PC-9 (cell line): ENCODE results near the gene MADD. TPM values are rescaled to one million over a fixed set of nuclear protein-coding genes. Genes with fewer than 3 reads are reported as not detected.

Source experiments
- BruUV-seq: library from RNA; stranded (reverse); fragments of 400-500 nt; replicated peaks from 2 replicates; lab custom pipeline; 2021; lab: Mats Ljungman, UMichigan
- CTCF ChIA-PET: fragments of 300-600 bp; sonication (Branson Sonifier 250); formaldehyde crosslinking; loops from one replicate; lab custom pipeline; 2022; ENCODE audit warnings: antibody characterized with exemption; lab: Charles Lee
- POLR2A ChIA-PET: fragments of 300-600 bp; sonication (Branson Sonifier 250); formaldehyde crosslinking; loops from one replicate; lab custom pipeline; 2022; ENCODE audit warnings: antibody characterized with exemption; ENCODE audit not compliant: unreplicated experiment; lab: Charles Lee
- DNase-seq, 2 experiments: peaks; one replicate each; pipeline versions ENCODE4 v3.0.0 to v3.0.0-alpha.2; 2015 to 2022; ENCODE audit warnings: mixed read lengths in 1 of 2
- H2AFZ ChIP-seq: fragments of 200-600 bp; sonication (generic); 2 replicates; pipeline ENCODE4 v1.8.1; 2017; ENCODE audit warnings: antibody characterized with exemption
- H3F3A ChIP-seq: fragments of 200-600 bp; sonication (generic); 2 replicates; pipeline ENCODE4 v1.8.1; 2017; ENCODE audit warnings: antibody characterized with exemption, mild to moderate bottlenecking, low read depth; ENCODE audit not compliant: insufficient read depth
- H3K27ac ChIP-seq: fragments of 200-600 bp; sonication (generic); 2 replicates; pipeline ENCODE4 v1.6.1; 2016; ENCODE audit warnings: mixed run types
- H3K27me3 ChIP-seq: fragments of 200-600 bp; sonication (generic); 2 replicates; pipeline ENCODE4 v1.6.1; 2016; ENCODE audit warnings: low read depth, mixed run types; ENCODE audit not compliant: insufficient read depth
- H3K36me3 ChIP-seq: fragments of 200-600 bp; sonication (generic); 2 replicates; pipeline ENCODE4 v1.6.1; 2016; ENCODE audit warnings: low read depth, mixed run types
- H3K4me1 ChIP-seq: fragments of 200-600 bp; sonication (generic); replicated peaks from 2 replicates; pipeline ENCODE4 v1.6.1; 2016; ENCODE audit warnings: mixed run types; ENCODE audit not compliant: insufficient read depth
- H3K4me2 ChIP-seq: fragments of 200-600 bp; sonication (generic); 2 replicates; pipeline ENCODE4 v1.6.1; 2017; ENCODE audit warnings: mixed run types
- H3K4me3 ChIP-seq: fragments of 200-600 bp; sonication (generic); 2 replicates; pipeline ENCODE4 v1.6.1; 2016; ENCODE audit warnings: mixed run types
- H3K79me2 ChIP-seq: fragments of 200-600 bp; sonication (generic); 2 replicates; pipeline ENCODE4 v1.6.1; 2017; ENCODE audit warnings: low read depth, mixed run types
- H3K9me2 ChIP-seq: fragments of 200-600 bp; sonication (generic); 2 replicates; pipeline ENCODE4 v1.8.1; 2017; ENCODE audit warnings: mild to moderate bottlenecking; ENCODE audit not compliant: insufficient read depth
- H3K9me3 ChIP-seq: fragments of 200-600 bp; sonication (generic); 2 replicates; pipeline ENCODE4 v1.8.1; 2016; ENCODE audit warnings: low read depth; ENCODE audit not compliant: insufficient read depth
- H4K20me1 ChIP-seq: fragments of 200-600 bp; sonication (generic); 2 replicates; pipeline ENCODE4 v1.8.1; 2017; ENCODE audit not compliant: insufficient read depth
- EZH2 ChIP-seq: fragments of 200-600 bp; sonication (generic); IDR thresholded peaks from 2 replicates; pipeline ENCODE4 v1.8.0; 2017; ENCODE audit warnings: antibody characterized with exemption, low read depth
- intact Hi-C: fragments of 100-400 bp; cut with micrococcal nuclease; formaldehyde crosslinking; loops from one replicate; pipeline ENCODE4 v1.10.0; 2022; ENCODE audit not compliant: unreplicated experiment
- total RNA-seq: library from RNA; stranded (reverse); gene quantifications from 2 replicates; pipeline ENCODE4 v1.2.3, GENCODE V29; 2021
- TF ChIP-seq, protein P1 (sequence below): fragments of 200-600 bp; sonication (generic); conservative IDR thresholded peaks from 2 replicates; pipeline ENCODE4 v1.6.1; 2017; ENCODE audit warnings: mixed run types, antibody characterized with exemption, mild to moderate bottlenecking, moderate library complexity

The MADD gene
- total RNA-seq, 1 experiment from 2014 or later: 65.9 TPM

DNA sequence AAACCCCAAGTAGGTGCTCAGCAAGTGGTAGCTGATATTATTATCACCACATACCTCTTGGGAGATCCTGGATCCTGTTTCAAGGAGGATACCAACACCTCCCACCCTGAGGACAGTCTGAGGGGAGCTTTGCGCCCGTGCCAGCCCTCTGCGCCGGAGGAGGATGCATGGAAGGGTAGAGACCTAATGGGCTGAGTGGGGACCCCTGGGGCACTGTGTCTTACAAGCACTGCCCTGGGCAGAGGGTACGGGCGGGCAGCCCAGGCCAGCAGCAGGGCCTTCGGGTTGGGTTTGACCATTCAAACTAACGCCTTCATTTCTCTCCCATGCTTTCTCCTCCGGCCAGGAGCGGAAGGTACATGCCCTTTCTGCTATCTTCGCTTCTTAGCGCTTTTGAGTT, 56.3 kb downstream of the MADD start:
- no peak for TF ChIP-seq EZH2
- TF ChIP-seq, protein P1, sequence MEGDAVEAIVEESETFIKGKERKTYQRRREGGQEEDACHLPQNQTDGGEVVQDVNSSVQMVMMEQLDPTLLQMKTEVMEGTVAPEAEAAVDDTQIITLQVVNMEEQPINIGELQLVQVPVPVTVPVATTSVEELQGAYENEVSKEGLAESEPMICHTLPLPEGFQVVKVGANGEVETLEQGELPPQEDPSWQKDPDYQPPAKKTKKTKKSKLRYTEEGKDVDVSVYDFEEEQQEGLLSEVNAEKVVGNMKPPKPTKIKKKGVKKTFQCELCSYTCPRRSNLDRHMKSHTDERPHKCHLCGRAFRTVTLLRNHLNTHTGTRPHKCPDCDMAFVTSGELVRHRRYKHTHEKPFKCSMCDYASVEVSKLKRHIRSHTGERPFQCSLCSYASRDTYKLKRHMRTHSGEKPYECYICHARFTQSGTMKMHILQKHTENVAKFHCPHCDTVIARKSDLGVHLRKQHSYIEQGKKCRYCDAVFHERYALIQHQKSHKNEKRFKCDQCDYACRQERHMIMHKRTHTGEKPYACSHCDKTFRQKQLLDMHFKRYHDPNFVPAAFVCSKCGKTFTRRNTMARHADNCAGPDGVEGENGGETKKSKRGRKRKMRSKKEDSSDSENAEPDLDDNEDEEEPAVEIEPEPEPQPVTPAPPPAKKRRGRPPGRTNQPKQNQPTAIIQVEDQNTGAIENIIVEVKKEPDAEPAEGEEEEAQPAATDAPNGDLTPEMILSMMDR: no peak
- Histone ChIP-seq H3K4me3 (no peak overlapping the region), H4K20me1 (no peaks in the 10 kb centered on the region; the same call in 1 of the 2 replicates), H3K36me3 (peaks cover 10% of the 10 kb centered on the region; the same call in 1 of the 2 replicates), H2AFZ (no peak overlapping the region), H3K9me3 (no peaks in the 10 kb centered on the region), H3K27ac (no peak overlapping the region), H3K9me2 (no peaks in the 10 kb centered on the region), H3K27me3 (no peaks in the 10 kb centered on the region), H3K4me1 (no peaks in the 10 kb centered on the region), H3F3A (peaks cover 9% of the 10 kb centered on the region; the same call in 1 of the 2 replicates), H3K79me2 (no peaks in the 10 kb centered on the region), H3K4me2 (no peak overlapping the region)
- intact Hi-C loops: no loop called here
- no TSS peak for BruUV-seq
- POLR2A ChIA-PET: no interaction called here
- no peak for DNase-seq
- CTCF ChIA-PET: no interaction called here

GRCh38 chr11:47327025-47327424, 57.1 kb downstream of the MADD start:
- ChIA-PET CTCF (no interaction called here), POLR2A (no interaction called here)
- no peaks in the 10 kb centered on the region for H3K9me2 ChIP-seq
- no peak for DNase-seq
- intact Hi-C loops: no loop called here
- peaks cover 10% of the 10 kb centered on the region; the same call in 1 of the 2 replicates for H3K36me3 ChIP-seq
- no peaks in the 10 kb centered on the region for H3K79me2 ChIP-seq
- no TSS peak for BruUV-seq
- H3K4me2 ChIP-seq: no peak overlapping the region
- no peaks in the 10 kb centered on the region for H3K27me3 ChIP-seq
- H3K4me1 ChIP-seq: no peaks in the 10 kb centered on the region
- H3F3A ChIP-seq: peaks cover 9% of the 10 kb centered on the region; the same call in 1 of the 2 replicates
- no peaks in the 10 kb centered on the region; the same call in 1 of the 2 replicates for H4K20me1 ChIP-seq
- H2AFZ ChIP-seq: no peak overlapping the region
- H3K9me3 ChIP-seq: no peaks in the 10 kb centered on the region
- TF ChIP-seq, protein P1: no peak
- no peak for TF ChIP-seq EZH2
- H3K27ac ChIP-seq: no peak overlapping the region
- H3K4me3 ChIP-seq: no peak overlapping the region

DNA sequence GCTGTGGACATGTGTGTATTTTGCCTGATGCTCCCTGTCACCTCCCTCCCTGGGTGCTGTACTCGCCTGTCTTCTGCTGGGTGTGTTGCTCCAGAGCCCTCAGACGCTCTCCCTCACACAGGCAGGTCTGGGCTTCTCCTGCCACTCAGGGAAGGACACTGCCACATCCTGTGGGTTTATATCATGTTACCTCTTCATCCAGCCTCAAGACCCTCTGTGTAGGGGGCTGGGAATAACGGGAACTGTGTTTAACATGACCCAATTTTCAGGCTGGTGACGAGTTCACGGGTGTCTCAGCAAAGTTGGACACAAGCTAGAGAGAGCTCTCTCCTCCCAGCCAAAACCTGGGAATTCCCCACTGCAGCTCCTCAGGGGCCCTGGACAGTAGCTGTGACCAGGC, 58.0 kb downstream of the MADD start:
- no peaks in the 10 kb centered on the region for H3K9me3 ChIP-seq
- POLR2A ChIA-PET: no interaction called here
- no peaks in the 10 kb centered on the region for H3K4me1 ChIP-seq
- no TSS peak for BruUV-seq
- H3K27ac ChIP-seq: no peak overlapping the region
- no peak overlapping the region for H3K4me2 ChIP-seq
- H3K79me2 ChIP-seq: no peaks in the 10 kb centered on the region
- no peak overlapping the region for H3K4me3 ChIP-seq
- H3F3A ChIP-seq: peaks cover 9% of the 10 kb centered on the region; the same call in 1 of the 2 replicates
- H4K20me1 ChIP-seq: no peaks in the 10 kb centered on the region; the same call in 1 of the 2 replicates
- TF ChIP-seq, protein P1: no peak
- TF ChIP-seq EZH2: no peak
- no peaks in the 10 kb centered on the region for H3K27me3 ChIP-seq
- DNase-seq: no peak
- CTCF ChIA-PET: no interaction called here
- intact Hi-C loops: no loop called here
- no peak overlapping the region for H2AFZ ChIP-seq
- H3K36me3 ChIP-seq: peaks cover 10% of the 10 kb centered on the region; the same call in 1 of the 2 replicates
- H3K9me2 ChIP-seq: no peaks in the 10 kb centered on the region
